NCI-H146 treated with DMSO at 0.1 percent for 48 hours (cell line): Measurements from ENCODE around the gene LEFTY2.
"Not testable (repeated sequence)": the region's sequence is repeated elsewhere in the genome, so short reads cannot be mapped to it uniquely, and the experiment has no call there.

Experiments used
- DNase-seq: peaks from one replicate; lab custom pipeline; 2025; ENCODE audit not compliant: unreplicated experiment; lab: John Stamatoyannopoulos, UW

Gene LEFTY2

DNA sequence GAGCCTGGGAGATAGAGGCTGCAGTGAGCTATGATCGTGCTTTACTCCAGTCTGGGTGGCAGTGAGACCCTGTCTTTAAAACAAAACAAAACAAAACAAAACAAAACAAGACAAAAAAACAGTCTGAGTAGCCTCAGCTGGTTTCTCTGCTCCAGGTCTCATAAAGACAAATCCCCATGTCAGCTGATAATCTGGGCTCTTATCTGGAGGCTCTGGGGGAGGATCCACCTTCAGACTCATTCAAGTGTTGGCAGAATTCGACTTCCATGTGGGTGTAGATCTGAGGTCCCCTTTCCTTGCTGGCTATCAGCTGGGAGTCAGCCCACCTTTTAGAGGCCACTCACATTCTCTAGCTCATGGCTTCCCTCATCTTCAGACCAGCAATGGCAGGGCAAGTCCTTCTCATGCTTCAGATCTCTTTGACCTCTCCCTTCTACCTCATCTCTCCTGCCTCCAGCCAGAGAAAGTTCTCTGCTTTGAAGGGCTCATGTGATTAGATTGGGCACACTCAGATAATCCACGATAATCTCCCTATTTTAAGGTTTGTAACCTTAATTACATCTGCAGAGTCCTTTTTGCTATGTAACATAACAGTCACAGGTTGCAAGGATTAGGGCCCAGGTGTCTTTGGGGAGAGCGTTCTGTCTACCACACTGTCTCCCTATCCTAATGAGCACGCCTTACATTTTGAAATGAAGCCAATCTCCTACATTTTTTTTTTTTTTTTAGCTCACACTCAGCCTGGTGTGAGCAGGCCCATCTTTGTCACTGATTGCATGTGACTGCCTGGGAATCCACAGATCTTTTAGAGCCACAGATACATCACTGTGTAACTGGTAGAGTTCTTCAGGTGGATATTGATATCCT lies 9.5 kb downstream of the LEFTY2 start:
- no peak for DNase-seq

DNA sequence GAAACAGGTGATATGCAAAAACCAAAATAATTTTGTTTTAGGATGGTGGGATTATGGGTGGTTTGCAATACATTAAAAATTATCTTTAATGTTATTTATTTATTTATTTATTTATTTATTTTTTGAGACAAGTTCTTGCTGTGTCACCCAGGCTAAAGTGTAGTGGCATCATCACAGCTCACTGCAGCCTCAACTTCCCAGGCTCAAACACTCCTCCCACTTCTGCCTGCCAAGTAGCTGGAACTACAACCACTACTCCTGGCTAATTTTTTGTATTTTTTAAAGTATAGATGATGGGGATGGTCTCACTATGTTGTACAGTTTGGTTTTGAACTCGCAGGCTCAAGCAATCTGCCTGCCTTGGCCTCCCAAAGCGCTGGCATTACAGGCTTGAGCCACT lies 10.5 kb downstream of the LEFTY2 start:
- no peak for DNase-seq

DNA sequence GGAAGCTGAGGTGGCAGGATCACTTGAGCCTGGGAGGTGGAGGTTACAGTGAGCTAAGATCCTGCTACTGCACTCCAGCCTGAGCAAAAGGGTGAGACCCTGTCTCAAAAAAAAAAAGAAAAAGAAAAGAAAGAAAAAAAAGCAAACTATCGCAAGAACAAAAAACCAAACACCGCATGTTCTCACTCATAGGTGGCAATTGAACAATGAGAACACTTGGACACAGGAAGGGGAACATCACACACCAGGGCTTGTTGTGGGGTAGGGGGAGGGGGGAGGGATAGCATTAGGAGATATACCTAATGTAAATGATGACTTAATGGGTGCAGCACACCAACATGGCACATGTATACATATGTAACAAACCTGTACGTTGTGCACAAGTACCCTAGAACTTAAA lies 11.6 kb downstream of the LEFTY2 start:
- DNase-seq = not testable (repeated sequence)

DNA sequence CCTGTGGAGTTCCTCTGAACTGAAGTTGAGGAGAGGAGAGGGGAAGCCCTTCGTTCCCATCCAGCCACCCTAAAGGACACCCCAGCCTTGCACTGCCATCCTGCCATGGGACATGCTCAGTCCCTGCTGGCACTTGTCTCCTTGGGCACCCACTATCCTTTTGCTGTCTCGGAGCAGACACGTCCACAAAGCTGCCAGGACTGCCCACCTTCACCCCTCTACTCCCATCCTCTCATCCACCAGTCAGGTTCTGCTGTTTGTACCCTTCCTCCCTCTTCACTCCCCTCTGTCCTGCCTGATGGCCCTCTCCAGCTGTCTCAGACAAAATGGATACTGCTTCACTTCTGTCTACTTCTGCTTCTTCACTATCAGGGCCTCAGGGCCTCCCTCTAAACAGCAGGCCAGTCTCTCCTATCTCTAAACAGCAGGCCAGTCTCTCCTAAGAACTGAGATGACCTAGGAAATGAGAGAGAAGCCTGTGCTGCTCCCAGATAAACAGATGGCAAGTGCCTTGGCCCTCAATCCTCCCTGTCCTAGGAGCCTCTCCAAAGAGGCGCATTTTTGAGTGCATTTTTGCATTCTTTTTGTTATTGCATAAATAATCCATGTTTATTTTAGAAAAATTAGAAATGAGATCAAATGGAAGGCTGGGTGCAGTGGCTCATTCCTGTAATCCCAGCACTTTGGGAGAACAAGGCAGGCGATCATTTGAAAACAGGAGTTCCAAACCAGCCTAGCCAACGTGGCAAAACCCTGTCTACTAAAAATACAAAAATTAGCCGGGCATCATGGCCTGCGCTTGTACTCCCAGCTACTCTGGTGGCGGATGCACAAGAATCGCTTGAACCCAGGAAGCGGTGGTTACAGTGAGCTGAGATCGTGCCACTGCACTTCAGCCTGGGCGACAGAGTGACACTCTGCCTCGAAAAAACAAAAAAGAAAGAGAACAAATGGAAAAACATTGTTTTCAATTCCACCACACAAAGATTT lies 12.5 kb downstream of the LEFTY2 start:
- no peak for DNase-seq

- DNase-seq = no peak
Observed at GRCh38 chr1:225926551-225927113, 14.4 kb downstream of the LEFTY2 start.

GRCh38 chr1:225923692-225924555 lies 17.1 kb downstream of the LEFTY2 start, which contains the start of gene PYCR2:
PYCR2 (minus strand) TSS chr1:225924250; CDS start chr1:225924110, 140 bp downstream.
- peak; percentile 96 for DNase-seq

- DNase-seq = no peak
Observed at GRCh38 chr1:225923381-225923691, 17.7 kb downstream of the LEFTY2 start.

DNA sequence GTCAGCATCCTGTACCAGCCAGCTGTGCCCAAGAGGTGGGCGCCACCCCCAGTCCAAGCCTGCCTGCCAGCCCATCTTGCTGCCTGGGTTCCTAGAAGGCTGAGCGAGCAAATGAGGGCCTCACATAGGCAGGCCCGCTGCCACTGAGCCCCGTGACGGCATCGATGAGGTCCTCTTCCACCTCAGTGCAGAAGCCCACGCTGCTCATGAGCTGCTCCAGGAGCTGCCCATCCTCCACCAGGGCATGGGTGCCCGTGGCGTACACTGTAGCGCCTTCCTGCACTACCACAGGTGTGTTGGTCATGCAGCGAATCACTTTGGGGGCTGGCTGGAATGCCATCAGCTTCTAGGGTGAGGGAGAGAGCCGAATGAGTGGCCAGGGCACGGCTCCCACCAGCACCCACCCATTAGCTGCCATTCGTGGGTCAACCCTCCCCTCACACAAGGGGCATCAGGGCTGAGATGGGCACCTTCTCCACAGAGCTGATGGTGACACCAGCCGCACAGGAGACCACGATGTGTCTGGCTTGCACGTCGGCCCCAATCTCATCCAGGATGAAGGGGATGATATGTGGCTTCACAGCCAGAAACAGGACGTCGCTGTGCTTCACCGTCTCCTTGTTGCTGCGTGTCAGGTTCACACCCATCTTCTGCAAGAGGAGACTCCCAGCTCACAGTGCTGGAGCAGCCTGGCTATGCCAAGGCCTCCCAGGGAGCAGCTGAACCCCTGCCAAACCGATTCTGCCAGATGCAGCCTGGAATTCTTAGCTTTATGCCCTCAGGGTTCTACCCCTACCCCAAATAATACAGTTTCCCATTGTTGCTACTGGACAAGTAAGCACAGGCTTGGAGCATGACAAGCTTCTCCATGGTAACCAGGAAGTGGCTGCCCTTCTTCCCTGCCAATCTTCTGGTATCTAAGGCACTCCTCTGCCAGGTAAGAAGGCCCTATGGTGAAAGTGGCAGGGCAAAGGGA lies 19.0 kb downstream of the LEFTY2 start:
- DNase-seq = peak; percentile 16

DNA sequence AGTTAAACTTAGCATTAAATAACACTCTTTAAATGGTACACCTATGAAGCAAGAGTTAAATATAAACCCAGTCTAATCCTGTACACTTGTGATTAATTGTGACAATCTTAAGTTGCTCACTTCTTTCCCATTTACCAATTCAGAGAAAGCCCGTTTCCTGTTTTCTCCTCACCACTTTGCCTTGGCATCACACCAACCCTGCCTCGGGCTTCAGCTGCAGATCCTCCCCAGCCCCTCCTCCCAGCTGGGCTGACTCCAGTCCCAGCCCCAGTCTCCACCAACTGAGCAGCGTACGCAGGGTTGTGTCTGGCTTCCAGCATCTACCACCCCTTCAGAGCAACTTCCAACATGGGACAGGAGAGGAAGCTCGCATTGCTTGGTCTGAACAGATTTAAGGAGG lies 21.1 kb downstream of the LEFTY2 start:
- DNase-seq = no peak

- no peak for DNase-seq
Observed at GRCh38 chr1:225918280-225918679, 22.7 kb downstream of the LEFTY2 start.

DNA sequence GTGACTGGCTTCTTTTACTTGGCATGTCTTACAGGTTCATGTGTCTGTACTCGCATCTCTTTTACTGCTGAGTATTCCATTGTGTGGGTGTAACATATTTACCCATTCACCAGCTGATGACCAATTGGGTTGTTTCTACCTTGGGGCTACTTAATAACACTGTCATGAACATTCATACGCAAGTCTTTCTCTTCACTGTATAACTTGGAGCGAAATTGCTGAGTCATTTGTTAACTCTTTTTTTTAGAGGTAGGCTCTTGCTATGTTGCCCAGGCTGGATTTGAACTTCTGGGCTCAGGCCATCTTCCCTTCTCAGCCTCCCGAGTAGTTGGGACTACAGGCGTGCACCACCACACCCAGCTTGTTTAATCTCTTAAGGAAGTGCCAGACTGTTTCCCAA lies 23.5 kb downstream of the LEFTY2 start:
- no peak for DNase-seq

GRCh38 chr1:225917101-225917500 lies 23.9 kb downstream of the LEFTY2 start:
- no peak for DNase-seq

- no peak for DNase-seq
Observed at GRCh38 chr1:225915538-225915991, 25.5 kb downstream of the LEFTY2 start.

GRCh38 chr1:225914947-225915346 lies 26.1 kb downstream of the LEFTY2 start:
- no peak for DNase-seq

GRCh38 chr1:225914391-225914790 lies 26.6 kb downstream of the LEFTY2 start:
- no peak for DNase-seq

DNA sequence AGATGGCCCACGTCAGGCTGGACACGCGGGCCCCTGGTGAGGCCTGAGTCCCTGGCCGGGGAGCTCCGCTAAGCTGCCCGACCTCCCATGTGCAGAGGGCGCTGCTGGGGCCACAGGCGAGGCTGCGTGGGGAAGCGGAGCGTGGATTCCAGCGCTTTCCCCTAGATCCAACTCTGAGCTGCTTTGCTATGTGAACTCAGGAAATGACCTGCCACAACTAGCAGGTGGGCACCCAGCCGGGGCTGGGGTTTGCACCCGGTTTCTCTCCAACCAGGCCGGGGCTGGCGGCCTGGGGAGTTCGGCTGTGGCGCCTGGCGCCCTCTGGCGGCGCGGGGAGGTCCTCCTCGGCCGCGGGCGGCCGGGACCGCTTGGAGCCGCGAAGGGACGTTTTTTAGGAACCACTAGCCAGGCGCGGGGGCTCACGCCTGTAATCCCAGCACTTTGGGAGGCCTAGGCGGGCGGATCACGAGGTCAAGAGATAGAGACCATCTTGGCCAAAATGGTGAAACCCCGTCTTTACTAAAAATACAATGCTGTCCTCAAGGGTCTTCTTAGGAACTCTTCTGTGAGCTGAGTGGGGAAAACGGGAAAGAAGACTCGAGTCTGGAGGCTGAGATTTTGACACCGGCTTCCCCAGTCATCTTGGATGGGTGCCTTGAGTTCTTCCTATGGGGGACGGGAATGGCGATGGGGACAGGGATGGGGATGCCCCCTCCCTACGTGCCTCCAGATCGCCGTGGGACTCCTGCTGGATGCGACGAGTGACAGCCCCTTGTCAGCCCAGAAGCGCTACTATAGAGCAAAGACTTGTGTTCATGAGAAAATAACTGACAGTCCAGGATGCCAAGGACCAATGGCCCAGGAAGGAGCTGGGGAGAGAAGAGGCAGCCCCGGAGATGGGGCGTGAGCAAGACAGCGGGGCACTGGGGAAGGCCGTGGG lies 29.6 kb downstream of the LEFTY2 start:
- DNase-seq = no peak

DNA sequence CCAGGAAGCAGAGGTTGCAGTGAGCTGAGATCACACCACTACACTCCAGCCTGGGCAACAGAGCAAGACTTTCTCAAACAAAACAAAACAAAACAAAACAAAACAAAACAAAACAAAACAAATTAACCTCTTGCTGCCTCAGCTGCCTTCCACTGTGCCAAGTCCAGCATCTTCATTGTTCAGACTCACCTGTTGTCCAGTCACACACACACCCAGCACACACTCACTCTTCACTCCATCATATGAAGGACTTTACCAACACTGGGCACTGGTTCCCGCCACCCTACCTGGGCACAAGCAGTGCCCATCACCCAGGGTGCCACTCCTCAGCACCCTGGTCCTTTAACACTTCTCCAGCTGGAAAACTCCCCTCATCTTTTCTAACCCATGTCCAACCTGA lies 31.5 kb downstream of the LEFTY2 start:
- no peak for DNase-seq

DNA sequence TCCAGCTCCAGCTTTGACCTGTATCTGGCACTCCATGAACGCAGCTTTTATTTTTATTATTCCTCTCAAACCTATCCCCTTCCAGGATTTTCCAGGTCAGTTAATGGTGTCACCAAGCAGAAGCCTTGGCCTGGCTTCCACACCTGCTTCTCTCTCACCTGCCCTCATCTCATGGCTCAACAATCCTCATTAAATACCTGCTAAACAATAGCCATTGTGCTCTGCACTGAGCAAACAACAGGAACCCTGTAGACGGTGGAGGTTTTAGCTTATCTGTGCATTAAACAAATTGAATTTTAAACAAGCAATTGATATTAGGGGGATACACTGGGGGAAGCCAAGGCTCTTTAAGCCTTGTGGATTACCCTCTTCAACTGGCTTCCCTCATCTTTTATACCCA lies 32.2 kb downstream of the LEFTY2 start:
- DNase-seq = peak; percentile 95
